IMR-90 (cell line): ENCODE data around the gene RUNX2. TPM values are rescaled to one million over a fixed set of nuclear protein-coding genes. Genes with fewer than 3 reads are reported as not detected.

ENCODE experiments used
- ATAC-seq: fragments of 200-7000 bp; cut with Tn5 transposase; 2 replicates; pipeline ENCODE4 v1.9.1; 2020; ENCODE audit warnings: low read depth, mild to moderate bottlenecking, moderate library complexity
- BruUV-seq: library from RNA; stranded (reverse); fragments of 400-500 nt; replicated peaks from 2 replicates; lab custom pipeline; 2021; lab: Mats Ljungman, UMichigan
- CTCF ChIA-PET: fragments of 300-600 bp; formaldehyde crosslinking; extraction: SDS; loops from one replicate; lab custom pipeline; 2021; ENCODE audit warnings: antibody characterized with exemption; lab: Yijun Ruan, JAX
- POLR2A ChIA-PET: fragments of 300-600 bp; sonication (Branson Sonifier 250); formaldehyde crosslinking; loops from one replicate; lab custom pipeline; 2022; ENCODE audit warnings: antibody characterized with exemption; ENCODE audit not compliant: unreplicated experiment; lab: Charles Lee
- DNase-seq: peaks from one replicate; pipeline ENCODE4 v3.0.0; 2013
- H2AFZ ChIP-seq: replicated peaks from 2 replicates; pipeline ENCODE3; 2013; ENCODE audit warnings: low read length, mild to moderate bottlenecking; ENCODE audit not compliant: poor library complexity
- H2AK5ac ChIP-seq: 2 replicates; pipeline ENCODE4 v1.6.1; 2013; ENCODE audit warnings: low read depth, low read length, inconsistent platforms
- H2AK9ac ChIP-seq: replicated peaks from 2 replicates; pipeline ENCODE3; 2013; ENCODE audit warnings: mild to moderate bottlenecking, low read depth, low read length, moderate library complexity; ENCODE audit not compliant: poor library complexity
- H2BK120ac ChIP-seq: 2 replicates; pipeline ENCODE4 v1.6.1; 2013; ENCODE audit warnings: low read depth, low read length, inconsistent platforms
- H2BK15ac ChIP-seq: 3 replicates; pipeline ENCODE4 v1.6.1; 2013; ENCODE audit warnings: low read depth, low read length, inconsistent platforms
- H2BK20ac ChIP-seq: 2 replicates; pipeline ENCODE4 v1.6.1; 2013; ENCODE audit warnings: low read depth, mild to moderate bottlenecking, inconsistent platforms, low read length, moderate library complexity
- H2BK5ac ChIP-seq: 2 replicates; pipeline ENCODE4 v1.6.1; 2013; ENCODE audit warnings: mild to moderate bottlenecking, low read depth, low read length, inconsistent platforms; ENCODE audit not compliant: poor library complexity, severe bottlenecking
- H3K14ac ChIP-seq: replicated peaks from 2 replicates; pipeline ENCODE4 v1.6.1; 2013; ENCODE audit warnings: low read depth, low read length, inconsistent platforms
- H3K18ac ChIP-seq: 2 replicates; pipeline ENCODE4 v1.6.1; 2013; ENCODE audit warnings: low read depth, low read length, control low read depth
- H3K23ac ChIP-seq: 2 replicates; pipeline ENCODE4 v1.6.1; 2013; ENCODE audit warnings: low read depth, low read length, inconsistent platforms
- H3K27ac ChIP-seq: 2 replicates; pipeline ENCODE4 v1.5.1; 2013; ENCODE audit warnings: mild to moderate bottlenecking, control low read depth, low read length; ENCODE audit not compliant: insufficient read depth
- H3K27me3 ChIP-seq: 2 replicates; pipeline ENCODE4 v1.6.1; 2013; ENCODE audit warnings: low read length; ENCODE audit not compliant: control insufficient read depth, insufficient read depth
- H3K36me3 ChIP-seq: 2 replicates; pipeline ENCODE4 v1.6.1; 2013; ENCODE audit warnings: low read length, mixed read lengths; ENCODE audit not compliant: control insufficient read depth, insufficient read depth
- H3K4ac ChIP-seq: 2 replicates; pipeline ENCODE4 v1.6.1; 2013; ENCODE audit warnings: low read depth, low read length, inconsistent platforms
- H3K4me1 ChIP-seq: 2 replicates; pipeline ENCODE4 v1.6.1; 2013; ENCODE audit warnings: low read length, mixed read lengths; ENCODE audit not compliant: control insufficient read depth, insufficient read depth
- H3K4me2 ChIP-seq: 2 replicates; pipeline ENCODE4 v1.6.1; 2013; ENCODE audit warnings: low read depth, mild to moderate bottlenecking, control low read depth, low read length, moderate library complexity
- H3K4me3 ChIP-seq: 2 replicates; pipeline ENCODE4 v1.5.1; 2013; ENCODE audit warnings: low read depth, mild to moderate bottlenecking, control low read depth, low read length, moderate library complexity; ENCODE audit not compliant: insufficient read depth
- H3K56ac ChIP-seq: 2 replicates; pipeline ENCODE4 v1.6.1; 2013; ENCODE audit warnings: low read length, inconsistent platforms; ENCODE audit not compliant: insufficient read depth; ENCODE audit errors: extremely low read depth
- H3K79me1 ChIP-seq, 2 experiments: 2 replicates each; pipeline ENCODE4 v1.6.1; 2013; ENCODE audit warnings: low read length in 2 of 2, inconsistent platforms in 1 of 2, low read depth in 1 of 2
- H3K9ac ChIP-seq: 2 replicates; pipeline ENCODE4 v1.6.1; 2013; ENCODE audit warnings: low read depth, low read length, control low read depth
- H3K9me1 ChIP-seq: 2 replicates; pipeline ENCODE4 v1.6.1; 2013; ENCODE audit warnings: low read length, inconsistent platforms; ENCODE audit not compliant: insufficient read depth
- H3K9me3 ChIP-seq: 2 replicates; pipeline ENCODE4 v1.6.1; 2013; ENCODE audit warnings: low read length; ENCODE audit not compliant: control insufficient read depth, insufficient read depth
- H4K20me1 ChIP-seq: 2 replicates; pipeline ENCODE4 v1.6.1; 2013; ENCODE audit warnings: low read length, inconsistent platforms; ENCODE audit not compliant: insufficient read depth
- H4K5ac ChIP-seq: 2 replicates; pipeline ENCODE4 v1.6.1; 2013; ENCODE audit warnings: mild to moderate bottlenecking, low read depth, low read length, control low read depth
- H4K8ac ChIP-seq, 2 experiments: 2 replicates each; pipeline ENCODE4 v1.6.1; 2013; ENCODE audit warnings: low read depth in 2 of 2, low read length in 2 of 2, control low read depth in 1 of 2, inconsistent platforms in 1 of 2
- H4K91ac ChIP-seq: 2 replicates; pipeline ENCODE4 v1.6.1; 2013; ENCODE audit warnings: low read depth, low read length, inconsistent platforms; ENCODE audit not compliant: insufficient read depth
- ELK1 ChIP-seq: fragments of 150-350 bp; IDR thresholded peaks from 2 replicates; pipeline ENCODE4 v1.6.1; 2016; ENCODE audit warnings: low read depth, mild to moderate bottlenecking, low read length, moderate library complexity, borderline replicate concordance
- POLR2A ChIP-seq: IDR thresholded peaks from 2 replicates; pipeline ENCODE4 v1.6.1; 2012; ENCODE audit warnings: mild to moderate bottlenecking, low read depth, low read length
- dilution Hi-C: fragments of 300-500 bp; cut with HindIII; formaldehyde crosslinking; loops from one replicate; pipeline ENCODE4 v1.14.3; 2018; ENCODE audit warnings: low sequenced_read_pairs; ENCODE audit not compliant: unreplicated experiment
- in situ Hi-C: fragments of 300-500 bp; cut with MboI; formaldehyde crosslinking; loops from 3 replicates; pipeline ENCODE4 v1.14.3; 2019; ENCODE audit warnings: low sequenced_read_pairs, inconsistent platforms, mixed read lengths
- intact Hi-C: fragments of 100-400 bp; cut with micrococcal nuclease; formaldehyde crosslinking; loops from 2 replicates; pipeline ENCODE4 v1.10.0; 2022
- polyA plus RNA-seq, 3 experiments: library from polyadenylated mRNA; depleted of rRNA; stranded (reverse); fragments of >200 nt; gene quantifications; 2 replicates each; pipeline ENCODE4 v1.2.3, GENCODE V29; 2012; ENCODE audit warnings: low replicate concordance in 1 of 3
- total RNA-seq: library from RNA; depleted of rRNA; stranded (reverse); fragments of >200 nt; gene quantifications from 2 replicates; pipeline ENCODE4 v1.2.3, GENCODE V29; 2012

The RUNX2 gene
- total and polyA plus RNA-seq, 2 of the 4 experiments (the other 2 are of a cell fraction): 2.3 to 4.7 TPM

- ChIA-PET CTCF (interaction anchor here (1.5 kb wide), 1 partner anchor 226 kb away, joined by 6 read pairs; no protein-coding TSS in a partner anchor), POLR2A (no interaction called here)
- DNase-seq (no peak), ATAC-seq (no peak)
- H2BK120ac ChIP-seq: no peak overlapping the region; the same call in 1 of the 2 replicates
- no peak overlapping the region for H2AK9ac ChIP-seq
- no peak overlapping the region for H3K27ac ChIP-seq
- H3K9ac ChIP-seq: no peak overlapping the region
- TF ChIP-seq POLR2A (no peak), ELK1 (no peak)
- H3K4me2 ChIP-seq: no peak overlapping the region
- H2AFZ ChIP-seq: no peak overlapping the region
- no peaks in the 10 kb centered on the region for H4K20me1 ChIP-seq
- H3K27me3 ChIP-seq: no peaks in the 10 kb centered on the region
- no peak overlapping the region for H3K56ac ChIP-seq
- H3K4me3 ChIP-seq: no peak overlapping the region
- H4K5ac ChIP-seq: no peak overlapping the region
- intact Hi-C loops: no loop called here
- H2BK5ac ChIP-seq: no peak overlapping the region
- peaks cover 26 to 65% of the 10 kb centered on the region in 2 experiments for H3K79me1 ChIP-seq
- H2AK5ac ChIP-seq: no peak overlapping the region
- no peak overlapping the region for H4K8ac ChIP-seq
- H2BK15ac ChIP-seq: no peak overlapping the region
- no peaks in the 10 kb centered on the region; the same call in 1 of the 2 replicates for H3K36me3 ChIP-seq
- H3K4ac ChIP-seq: no peak overlapping the region
- dilution Hi-C loops: no loop called here
- peaks cover 20% of the 10 kb centered on the region for H3K4me1 ChIP-seq
- H3K9me3 ChIP-seq: no peaks in the 10 kb centered on the region
- H3K9me1 ChIP-seq: peaks cover 10% of the 10 kb centered on the region
- no peak overlapping the region for H4K91ac ChIP-seq
- no peak overlapping the region for H3K14ac ChIP-seq
- no peak overlapping the region; the same call in 1 of the 2 replicates for H3K18ac ChIP-seq
- no peak overlapping the region for H3K23ac ChIP-seq
- BruUV-seq: no TSS peak
- in situ Hi-C loops: no loop called here
- H2BK20ac ChIP-seq: no peak overlapping the region
These were observed 160.1 kb downstream of the RUNX2 start for GRCh38 chr6:45488269-45488668.
